ENCODE data around the gene SLC34A3.

GRCh38 chr9:137275203-137275587 is 44.5 kb downstream of the SLC34A3 start:
- TF ChIP-seq CTCF (IDR thresholded peaks at IDR 0.05; ENCODE audit: insufficient read depth, low read depth, low read length) (no peak), EZH2 (IDR thresholded peaks at IDR 0.05; ENCODE audit: insufficient read depth, low read length) (no peak)
